ENCODE data around the gene GNAL.

The GNAL gene

DNA sequence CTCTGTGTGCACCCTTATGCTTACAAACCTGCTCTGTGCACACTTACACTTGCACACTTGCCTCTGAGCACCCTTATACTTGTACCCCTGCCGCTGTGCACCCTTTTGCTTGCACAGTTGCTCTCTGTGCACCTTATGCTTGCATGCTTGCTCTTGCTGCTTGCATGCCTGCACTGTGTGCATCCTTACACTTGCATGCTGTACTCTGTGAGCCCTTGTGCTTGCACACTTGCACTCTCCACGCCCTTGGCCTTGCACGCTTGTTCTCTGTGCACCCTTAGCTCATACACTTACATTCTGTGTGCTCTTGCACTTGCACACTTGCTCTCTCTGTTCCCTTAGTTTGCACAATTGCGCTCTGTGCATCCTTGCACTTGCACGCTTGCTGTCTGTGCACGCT, 78.3 kb downstream of the GNAL start:
- DNase-seq = no peak

DNA sequence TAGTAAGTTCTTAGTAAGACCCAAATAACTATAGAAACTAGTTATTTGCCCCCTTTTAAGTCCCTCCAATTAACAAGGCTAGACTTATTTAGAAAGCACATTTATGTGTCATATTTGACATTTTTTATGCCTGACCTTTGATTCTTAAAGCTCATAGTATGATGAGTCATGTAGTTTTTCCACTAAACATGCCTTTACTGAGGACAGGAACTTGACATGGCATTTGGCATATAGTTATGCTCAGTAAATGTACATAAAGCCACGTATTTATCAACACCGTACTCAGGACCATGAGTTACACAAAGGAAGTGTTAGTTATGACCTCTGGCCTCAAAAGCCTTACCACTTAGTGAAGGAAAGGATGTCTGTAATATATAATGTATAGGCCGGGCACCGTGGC, 78.9 kb downstream of the GNAL start:
- no peak for DNase-seq

- no peak for DNase-seq
Measured at GRCh38 chr18:11775436-11776174, 86.5 kb downstream of the GNAL start.

DNA sequence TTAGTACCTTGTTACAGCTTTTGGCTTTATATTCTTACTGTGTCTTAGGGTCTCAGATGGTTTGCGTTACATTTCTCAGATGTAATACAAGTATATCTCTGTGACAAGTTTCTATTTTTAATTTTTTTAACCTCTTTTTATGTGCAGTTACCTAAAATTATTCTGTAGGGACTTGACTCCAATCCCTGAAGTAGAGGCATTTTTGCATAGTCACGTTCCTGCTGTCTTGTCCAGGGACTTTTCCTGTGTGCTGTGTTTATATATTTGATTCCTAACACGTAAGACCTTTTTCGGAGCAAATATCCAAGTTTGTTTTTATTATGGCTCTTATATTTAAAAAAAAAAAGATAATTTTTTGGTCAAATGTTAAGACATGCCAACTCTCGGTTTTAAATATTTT, 91.0 kb downstream of the GNAL start:
- DNase-seq = no peak

DNA sequence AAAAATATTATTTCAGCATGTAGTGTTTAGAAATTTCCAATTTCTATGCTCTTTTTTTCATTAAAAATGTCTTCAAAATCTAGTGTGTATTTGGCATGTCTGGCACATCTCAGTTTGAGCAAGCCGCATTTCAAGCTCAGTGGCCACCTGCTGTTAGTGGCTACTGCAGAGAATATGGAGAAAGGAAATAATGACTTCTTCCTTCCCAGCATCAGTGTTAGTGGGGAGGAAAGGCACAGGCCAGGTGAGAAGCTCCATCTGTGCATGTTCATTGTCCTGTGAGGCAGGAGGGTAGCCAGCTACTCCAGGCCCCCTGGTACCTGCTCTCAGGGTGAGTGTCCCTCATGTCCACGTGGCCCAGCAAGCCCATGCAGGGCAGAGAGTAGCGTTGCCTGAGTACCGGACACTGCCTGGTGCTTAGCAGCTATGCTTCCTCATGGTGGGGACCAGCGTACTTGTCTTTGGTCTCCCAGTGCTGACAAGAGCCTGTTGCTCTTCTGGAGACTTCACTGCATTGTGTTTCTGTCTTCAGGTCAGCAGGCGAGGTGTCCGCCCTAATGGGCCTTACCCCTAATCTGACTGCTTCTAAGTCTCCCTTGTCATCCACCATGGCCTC, 94.8 kb downstream of the GNAL start:
- no peak for DNase-seq

DNA sequence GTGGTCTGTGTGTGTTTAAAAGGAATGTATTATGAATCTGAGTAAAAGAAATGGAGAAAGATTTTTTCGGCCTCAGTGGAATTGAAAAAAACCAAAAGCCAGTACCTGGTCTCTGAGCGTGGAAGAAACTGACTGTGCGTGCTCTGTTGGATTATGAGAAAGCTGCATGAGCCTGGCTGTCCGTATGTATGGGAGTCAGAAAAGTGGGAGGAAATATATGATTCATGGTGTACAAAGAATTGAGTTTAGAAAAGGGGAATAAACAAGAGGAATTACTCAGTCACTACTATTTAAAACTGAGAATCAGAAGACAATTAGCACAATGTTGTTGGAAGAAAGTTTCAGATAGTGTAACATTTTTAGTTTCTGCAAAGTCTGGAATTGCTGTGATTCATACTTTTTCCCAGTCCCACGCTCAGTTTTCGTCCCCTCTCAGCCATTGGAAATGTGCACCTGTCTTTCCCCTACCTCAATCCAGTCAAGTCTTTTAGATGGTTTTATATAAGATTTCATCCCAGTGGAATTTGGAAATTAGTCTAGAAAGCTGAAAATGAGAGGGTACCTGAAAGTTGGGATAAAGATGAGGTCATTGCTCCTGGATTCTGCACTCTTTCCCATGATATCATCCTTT, 95.7 kb downstream of the GNAL start:
- DNase-seq = no peak

GRCh38 chr18:11785444-11786055, 96.5 kb downstream of the GNAL start:
- DNase-seq = no peak

DNA sequence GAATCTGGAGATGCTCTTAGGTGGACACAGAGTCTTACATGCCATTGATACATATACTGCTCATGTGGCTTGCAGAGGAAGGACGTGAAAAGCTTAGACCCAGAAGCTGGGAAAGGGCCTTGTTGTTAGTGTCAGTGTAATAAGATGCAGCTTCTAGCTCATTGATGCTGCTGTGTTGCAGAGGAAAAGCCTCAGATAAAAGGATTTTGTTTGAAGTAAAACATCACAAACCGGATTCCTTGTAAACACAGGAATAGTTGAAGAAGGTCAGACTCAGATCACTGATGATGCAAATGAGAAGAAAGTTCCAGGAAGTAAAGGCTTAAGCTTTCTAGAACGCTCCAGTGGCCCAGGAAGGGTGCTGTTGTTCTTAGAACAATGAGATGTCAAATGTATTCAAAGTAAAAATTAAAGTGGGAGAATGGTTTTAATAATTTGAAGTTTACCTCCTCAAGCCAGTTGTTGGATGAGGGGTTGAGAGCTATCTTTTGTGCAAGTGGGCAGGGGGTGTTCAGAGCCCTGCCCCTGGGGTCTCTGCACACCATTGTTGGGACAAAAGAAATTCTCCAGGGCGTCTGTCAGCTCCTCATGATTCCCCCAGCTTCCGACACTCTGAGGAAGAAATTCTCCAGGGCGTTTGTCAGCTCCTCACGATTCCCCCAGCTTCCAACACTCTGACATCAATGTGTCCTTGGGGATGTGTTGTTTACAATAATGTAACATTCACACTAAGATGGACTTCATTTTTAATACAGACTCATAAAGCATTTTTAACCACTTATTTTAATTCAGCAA, 100.8 kb downstream of the GNAL start:
- no peak for DNase-seq

- no peak for DNase-seq
Measured at GRCh38 chr18:11791131-11791530, 102.1 kb downstream of the GNAL start.

DNA sequence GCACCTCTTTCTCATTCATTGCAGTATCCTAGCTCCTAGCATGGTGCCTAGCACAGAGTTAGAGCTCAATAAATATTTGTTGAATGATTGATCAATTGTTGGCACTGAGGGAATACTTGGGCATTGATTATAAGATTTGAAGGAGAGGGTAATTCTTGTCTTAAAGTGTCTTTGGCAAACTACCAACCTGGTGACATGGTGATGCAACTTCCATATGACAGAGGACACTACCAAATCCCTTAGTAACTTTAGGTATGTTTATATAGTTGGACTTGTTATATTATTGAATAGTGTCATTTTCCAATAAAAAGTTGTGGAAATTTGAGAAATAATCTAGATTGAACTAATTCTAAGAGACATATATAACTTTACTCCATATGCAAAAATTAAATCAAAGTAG, 103.6 kb downstream of the GNAL start:
- DNase-seq = no peak

- DNase-seq = no peak
Measured at GRCh38 chr18:11794195-11794594, 105.1 kb downstream of the GNAL start.

- DNase-seq = no peak
Measured at GRCh38 chr18:11795916-11796315, 106.9 kb downstream of the GNAL start.

DNA sequence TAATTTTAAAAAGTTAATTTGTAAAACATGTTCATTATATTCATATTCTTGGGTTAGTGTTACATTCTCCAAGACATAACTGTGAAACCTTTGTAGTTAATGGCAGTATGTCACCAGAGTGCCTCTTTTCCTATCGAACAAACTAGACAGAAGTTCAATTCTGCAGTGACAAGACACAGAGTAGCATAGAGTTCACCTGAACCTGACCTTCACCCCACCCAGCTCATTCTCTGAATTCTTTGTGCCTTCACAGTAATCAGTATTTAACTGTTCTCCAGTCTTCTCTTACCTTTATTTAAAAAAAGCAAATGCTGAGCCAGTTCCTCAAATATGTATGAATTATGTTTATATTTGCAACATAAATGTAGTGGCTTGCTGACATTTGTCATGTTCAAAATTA, 109.2 kb downstream of the GNAL start:
- no peak for DNase-seq

- DNase-seq = no peak
Measured at GRCh38 chr18:11799066-11799465, 110.0 kb downstream of the GNAL start.

- no peak for DNase-seq
Measured at GRCh38 chr18:11800566-11801334, 111.7 kb downstream of the GNAL start.

- DNase-seq = no peak
Measured at GRCh38 chr18:11801573-11801972, 112.5 kb downstream of the GNAL start.

GRCh38 chr18:11802158-11802557, 113.1 kb downstream of the GNAL start:
- DNase-seq = no peak

GRCh38 chr18:11802586-11802985, 113.5 kb downstream of the GNAL start:
- no peak for DNase-seq

- DNase-seq = no peak
Measured at GRCh38 chr18:11807233-11807632, 118.2 kb downstream of the GNAL start.

- no peak for DNase-seq
Measured at GRCh38 chr18:11808001-11808855, 119.2 kb downstream of the GNAL start.

DNA sequence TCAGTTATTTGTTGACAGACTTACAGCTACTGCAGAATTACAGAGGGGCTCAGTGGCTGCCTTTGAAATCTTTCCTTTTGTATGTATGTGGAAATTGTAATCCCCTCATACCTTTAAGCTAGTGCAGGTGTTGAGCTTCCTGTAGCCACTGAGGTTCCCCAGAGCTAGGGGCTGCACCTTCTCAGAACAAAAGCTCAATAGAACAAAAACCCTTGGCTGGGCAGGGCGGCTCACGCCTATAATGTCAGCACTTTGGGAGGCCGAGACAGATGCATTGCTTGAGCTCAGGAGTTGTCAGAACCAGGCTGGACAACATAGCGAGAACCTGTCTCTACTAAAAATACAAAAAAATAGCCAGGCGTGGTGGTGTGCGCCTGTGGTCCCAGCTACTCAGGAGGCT, 120.8 kb downstream of the GNAL start:
- no peak for DNase-seq
